A549 (cell line): ENCODE data around the gene CR1. TPM values are rescaled to one million over a fixed set of nuclear protein-coding genes. Genes with fewer than 3 reads are reported as not detected.

ENCODE experiments used
- ATAC-seq, 2 experiments: fragments of 200-7000 bp in 1 of 2; fragments of >200 bp in 1 of 2; cut with Nextera tagmentation in 1 of 2; cut with Tn5 transposase in 1 of 2; 3 replicates each; pipeline versions ENCODE4 v1.8.0 to v1.9.1; 2018 to 2020; ENCODE audit warnings: mild to moderate bottlenecking in 1 of 2, moderate library complexity in 1 of 2
- CTCF ChIA-PET: fragments of 300-600 bp; sonication (Branson Sonifier 250); formaldehyde crosslinking; extraction: SDS; loops from one replicate; lab custom pipeline; 2021; ENCODE audit warnings: antibody characterized with exemption, inconsistent platforms; lab: Yijun Ruan, JAX
- POLR2A ChIA-PET: fragments of 350-600 bp; formaldehyde crosslinking; extraction: SDS; loops from one replicate; lab custom pipeline; 2021; ENCODE audit warnings: antibody characterized with exemption, inconsistent platforms; lab: Yijun Ruan, JAX
- DNase-seq, 2 experiments: peaks; one replicate each; pipeline versions ENCODE4 v3.0.0 to v3.0.0-alpha.2; 2011 to 2016; ENCODE audit warnings: low read depth in 1 of 2, low spot score in 1 of 2
- FAIRE-seq: peaks from 2 replicates; lab custom pipeline; 2011; peaks lifted over from hg19 to GRCh38; lab: Jason Lieb, UNC
- H3K27ac ChIP-seq, 2 experiments: fragments of >200 bp; sonication (Bioruptor Twin); formaldehyde crosslinking; 3 replicates each; pipeline ENCODE4 v1.5.1; 2016 to 2017
- H3K4me1 ChIP-seq: fragments of >200 bp; sonication (Bioruptor Twin); formaldehyde crosslinking; 3 replicates; pipeline ENCODE4 v1.6.1; 2016
- H3K4me2 ChIP-seq: fragments of >200 bp; sonication (Bioruptor Twin); formaldehyde crosslinking; 3 replicates; pipeline ENCODE4 v1.6.1; 2016
- H3K4me3 ChIP-seq: fragments of >200 bp; sonication (Bioruptor Twin); formaldehyde crosslinking; 3 replicates; pipeline ENCODE4 v1.5.1; 2016
- H3K9me3 ChIP-seq: fragments of >200 bp; sonication (Bioruptor Twin); formaldehyde crosslinking; 3 replicates; pipeline ENCODE4 v1.6.1; 2016
- CBX2 ChIP-seq: fragments of 200-600 bp; sonication (generic); IDR thresholded peaks from 2 replicates; pipeline ENCODE4 v1.6.1; 2016; ENCODE audit warnings: low read depth, mild to moderate bottlenecking, borderline replicate concordance
- CBX8 ChIP-seq: fragments of 200-600 bp; sonication (generic); IDR thresholded peaks from 2 replicates; pipeline ENCODE4 v1.6.1; 2016
- CHD4 ChIP-seq: fragments of 200-600 bp; sonication (generic); IDR thresholded peaks from 2 replicates; pipeline ENCODE4 v1.6.1; 2016; ENCODE audit warnings: antibody characterized with exemption, mild to moderate bottlenecking, borderline replicate concordance
- EHMT2 ChIP-seq: fragments of 200-600 bp; sonication (generic); IDR thresholded peaks from 2 replicates; pipeline ENCODE4 v1.6.1; 2016; ENCODE audit warnings: antibody characterized with exemption, low read depth, mild to moderate bottlenecking, moderate library complexity
- EP300 ChIP-seq, 2 experiments: fragments of >200 bp; sonication (Bioruptor Twin); formaldehyde crosslinking; IDR thresholded peaks; 2 replicates in 1 of 2; 3 replicates in 1 of 2; pipeline ENCODE4 v1.6.1; 2016 to 2017
- ESRRA ChIP-seq: fragments of 150-350 bp; IDR thresholded peaks from 2 replicates; pipeline ENCODE4 v1.6.1; 2014; ENCODE audit warnings: mild to moderate bottlenecking, low read length, borderline replicate concordance
- FOSB ChIP-seq: fragments of 250-450 bp; sonication (Bioruptor Pico); IDR thresholded peaks from 2 replicates; pipeline ENCODE4 v1.5.0; 2020; ENCODE audit warnings: mild to moderate bottlenecking, moderate library complexity
- FOSL2 ChIP-seq, 2 experiments: fragments of 450-650 bp in 1 of 2; fragments of >200 bp in 1 of 2; sonication (Bioruptor Twin) in 1 of 2; formaldehyde crosslinking; IDR thresholded peaks; 2 replicates each; pipeline versions ENCODE4 v1.5.0 to v1.6.1; 2016 to 2020; ENCODE audit warnings: mild to moderate bottlenecking in 1 of 2, moderate library complexity in 1 of 2
- FOXS1 ChIP-seq: fragments of 250-450 bp; sonication (Bioruptor Pico); IDR thresholded peaks from 2 replicates; pipeline ENCODE4 v1.5.0; 2020; ENCODE audit warnings: mild to moderate bottlenecking, moderate library complexity
- GATA3 ChIP-seq: IDR thresholded peaks from 2 replicates; pipeline ENCODE4 v1.6.1; 2012; ENCODE audit warnings: borderline replicate concordance
- HEYL ChIP-seq: fragments of 250-450 bp; sonication (Bioruptor Pico); IDR thresholded peaks from 2 replicates; pipeline ENCODE4 v1.8.0; 2021; ENCODE audit warnings: mild to moderate bottlenecking, moderate library complexity
- JUNB ChIP-seq: fragments of >200 bp; sonication (Bioruptor Twin); formaldehyde crosslinking; IDR thresholded peaks from 2 replicates; pipeline ENCODE4 v1.6.1; 2016
- KDM5A ChIP-seq: fragments of 200-600 bp; sonication (generic); IDR thresholded peaks from 2 replicates; pipeline ENCODE4 v1.6.1; 2016; ENCODE audit warnings: antibody characterized with exemption, mild to moderate bottlenecking
- MAZ ChIP-seq: fragments of 150-350 bp; IDR thresholded peaks from 2 replicates; pipeline ENCODE4 v1.6.1; 2014; ENCODE audit warnings: antibody characterized with exemption, low read depth, low read length, borderline replicate concordance
- MYC ChIP-seq: IDR thresholded peaks from 2 replicates; pipeline ENCODE4 v1.6.1; 2012; ENCODE audit warnings: mild to moderate bottlenecking, inconsistent platforms, low read length, improper control_type of control experiment, borderline replicate concordance
- RAD21 ChIP-seq, 2 experiments: fragments of >200 bp in 1 of 2; sonication (Bioruptor Twin) in 1 of 2; formaldehyde crosslinking in 1 of 2; IDR thresholded peaks in 1 of 2; conservative IDR thresholded peaks in 1 of 2; 2 replicates in 1 of 2; 3 replicates in 1 of 2; pipeline ENCODE4 v1.6.1; 2012 to 2018; ENCODE audit warnings: inconsistent platforms in 1 of 2
- RCOR1 ChIP-seq: fragments of 150-350 bp; IDR thresholded peaks from 2 replicates; pipeline ENCODE4 v1.6.1; 2014; ENCODE audit warnings: antibody characterized with exemption, low read length, low read depth
- RFX5 ChIP-seq: fragments of 450-650 bp; IDR thresholded peaks from 2 replicates; pipeline ENCODE4 v1.7.1; 2014; ENCODE audit warnings: antibody characterized with exemption, mild to moderate bottlenecking, moderate library complexity
- SMC3 ChIP-seq: fragments of >200 bp; sonication (Bioruptor Twin); formaldehyde crosslinking; IDR thresholded peaks from 3 replicates; pipeline ENCODE4 v1.6.1; 2018; ENCODE audit warnings: inconsistent platforms
- ZFP36 ChIP-seq: fragments of 450-650 bp; IDR thresholded peaks from 2 replicates; pipeline ENCODE4 v1.6.1; 2014; ENCODE audit warnings: borderline replicate concordance; ENCODE audit not compliant: partially characterized antibody
- WGBS: methylation state at CpG from one replicate; pipeline ENCODE4 v1.1.6; 2017; ENCODE audit errors: missing lambda C conversion rate; 5-methylcytosine and 5-hydroxymethylcytosine counted together
- polyA plus RNA-seq, 4 experiments: library from polyadenylated mRNA; depleted of rRNA in 3 of 4; stranded (reverse); fragments of >200 nt; fragmentation: RNase III in 1 of 4; extraction: RNeasy Plus Mini Kit Qiagen cat#74134 plus additional on column Dnase treatment in 1 of 4; gene quantifications; 2 replicates in 3 of 4; 3 replicates in 1 of 4; pipeline ENCODE4 v1.2.3, GENCODE V29; 2011 to 2017
- TF ChIP-seq, protein P1 (sequence below): fragments of 250-450 bp; sonication (Bioruptor Pico); IDR thresholded peaks from 2 replicates; pipeline ENCODE4 v1.5.0; 2020; ENCODE audit warnings: low read depth, mild to moderate bottlenecking, moderate library complexity
- TF ChIP-seq, protein P2 (sequence below): fragments of 250-450 bp; sonication (Bioruptor Pico); IDR thresholded peaks from 2 replicates; pipeline ENCODE4 v1.5.0; 2021; ENCODE audit warnings: mild to moderate bottlenecking, moderate library complexity, borderline replicate concordance
- TF ChIP-seq, protein P3 (sequence below): fragments of >200 bp; sonication (Bioruptor Twin); formaldehyde crosslinking; IDR thresholded peaks from 3 replicates; pipeline ENCODE4 v1.5.1; 2016
- TF ChIP-seq, protein P4 (sequence below): fragments of >200 bp; sonication (Bioruptor Twin); formaldehyde crosslinking; IDR thresholded peaks from 2 replicates; pipeline ENCODE4 v1.6.1; 2016
- TF ChIP-seq, protein P5 (sequence below): fragments of >200 bp; sonication (Bioruptor Twin); formaldehyde crosslinking; IDR thresholded peaks from 3 replicates; pipeline ENCODE4 v1.6.1; 2016
- TF ChIP-seq, protein P6 (sequence below): IDR thresholded peaks from 2 replicates; pipeline ENCODE4 v1.6.1; 2012

Gene CR1
- polyA plus RNA-seq, 2 of the 4 experiments (the other 2 are of a cell fraction) = not detected

DNA sequence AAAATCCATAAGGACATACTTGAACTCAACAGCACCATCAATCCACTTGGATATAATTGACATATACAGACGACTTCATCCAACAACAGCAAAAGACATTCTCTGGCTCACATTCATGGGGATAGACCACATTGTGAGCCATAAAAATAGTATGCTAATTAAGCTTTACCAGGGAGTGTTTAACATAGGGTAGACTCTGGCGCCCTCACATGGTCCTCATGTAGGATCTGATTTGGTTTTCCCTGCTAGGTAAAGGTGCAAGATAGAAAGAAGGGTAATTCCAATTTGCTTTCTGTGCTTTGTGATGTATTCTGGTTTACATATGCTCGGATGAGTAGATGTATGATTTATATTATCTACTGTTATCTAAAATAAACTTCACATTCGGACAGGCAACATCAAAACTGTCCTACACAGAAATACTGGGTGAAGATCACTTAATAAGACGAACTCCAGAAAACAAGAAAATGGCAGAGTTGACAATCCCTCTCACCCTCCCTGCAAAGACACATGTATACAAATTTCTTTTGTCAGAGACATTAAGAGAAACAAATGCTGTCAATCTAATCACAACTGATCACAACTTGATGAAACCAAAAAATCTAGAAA, 176.7 kb downstream of the CR1 start:
- POLR2A ChIA-PET = no interaction called here
- FAIRE-seq = no peak
- no peak overlapping the region for H3K27ac ChIP-seq

DNA sequence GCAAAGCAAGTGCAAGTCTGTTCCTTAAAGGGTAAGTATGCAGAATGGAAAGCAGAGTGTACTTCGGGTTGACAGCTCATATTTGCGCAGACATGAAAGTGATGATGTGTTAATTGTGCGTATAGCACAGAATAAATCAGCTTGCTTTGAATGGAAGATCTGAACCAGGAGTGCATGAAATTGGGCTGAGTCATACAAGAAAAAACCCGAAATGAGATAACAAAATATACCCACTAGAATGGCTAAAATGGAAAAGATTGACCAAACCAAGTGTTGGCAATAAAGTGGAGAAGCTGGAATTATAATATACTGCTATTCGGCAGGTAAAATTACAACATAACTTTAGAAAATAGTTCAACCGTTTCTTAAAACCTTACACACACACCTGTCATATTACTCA, 177.4 kb downstream of the CR1 start:
- FAIRE-seq (peak; percentile 13), ATAC-seq (no peak), DNase-seq (no peak)
- TF ChIP-seq, protein P1, sequence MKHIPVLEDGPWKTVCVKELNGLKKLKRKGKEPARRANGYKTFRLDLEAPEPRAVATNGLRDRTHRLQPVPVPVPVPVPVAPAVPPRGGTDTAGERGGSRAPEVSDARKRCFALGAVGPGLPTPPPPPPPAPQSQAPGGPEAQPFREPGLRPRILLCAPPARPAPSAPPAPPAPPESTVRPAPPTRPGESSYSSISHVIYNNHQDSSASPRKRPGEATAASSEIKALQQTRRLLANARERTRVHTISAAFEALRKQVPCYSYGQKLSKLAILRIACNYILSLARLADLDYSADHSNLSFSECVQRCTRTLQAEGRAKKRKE (CRISPR knock-in tag) = no peak
- no peak for TF ChIP-seq CBX8
- no peak for TF ChIP-seq SMC3
- TF ChIP-seq ESRRA = no peak
- no peak for TF ChIP-seq HEYL (CRISPR knock-in tag)
- no peak for TF ChIP-seq ZFP36
- no peak for TF ChIP-seq MAZ
- no peak for TF ChIP-seq JUNB
- no peak for TF ChIP-seq KDM5A
- no peak for TF ChIP-seq RFX5
- TF ChIP-seq MYC = no peak
- TF ChIP-seq, protein P2, sequence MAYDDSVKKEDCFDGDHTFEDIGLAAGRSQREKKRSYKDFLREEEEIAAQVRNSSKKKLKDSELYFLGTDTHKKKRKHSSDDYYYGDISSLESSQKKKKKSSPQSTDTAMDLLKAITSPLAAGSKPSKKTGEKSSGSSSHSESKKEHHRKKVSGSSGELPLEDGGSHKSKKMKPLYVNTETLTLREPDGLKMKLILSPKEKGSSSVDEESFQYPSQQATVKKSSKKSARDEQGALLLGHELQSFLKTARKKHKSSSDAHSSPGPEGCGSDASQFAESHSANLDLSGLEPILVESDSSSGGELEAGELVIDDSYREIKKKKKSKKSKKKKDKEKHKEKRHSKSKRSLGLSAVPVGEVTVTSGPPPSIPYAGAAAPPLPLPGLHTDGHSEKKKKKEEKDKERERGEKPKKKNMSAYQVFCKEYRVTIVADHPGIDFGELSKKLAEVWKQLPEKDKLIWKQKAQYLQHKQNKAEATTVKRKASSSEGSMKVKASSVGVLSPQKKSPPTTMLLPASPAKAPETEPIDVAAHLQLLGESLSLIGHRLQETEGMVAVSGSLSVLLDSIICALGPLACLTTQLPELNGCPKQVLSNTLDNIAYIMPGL (CRISPR knock-in tag) = no peak
- no peak for TF ChIP-seq CBX2
- Histone ChIP-seq H3K4me3 (no peak overlapping the region), H3K4me2 (no peak overlapping the region), H3K27ac (no peak overlapping the region), H3K9me3 (no peaks in the 10 kb centered on the region), H3K4me1 (no peaks in the 10 kb centered on the region)
- WGBS = 32% methylated on average over 6 of the region's 6 CpGs
- ChIA-PET POLR2A (no interaction called here), CTCF (interaction anchor here (0.8 to 1.7 kb wide), 4 partner anchors 24 to 124 kb away, joined by 4 to 5 read pairs (median 4); no protein-coding TSS in a partner anchor)

More for the DNA sequence above, 176.7 kb downstream of the CR1 start:
- ATAC-seq (peak; percentile 58 to 86; a peak in 3 of 6 replicates), DNase-seq (peak; percentile 27 to 64)
- CTCF ChIA-PET = interaction anchor here (0.6 to 1.7 kb wide), 7 partner anchors 16 to 125 kb away, joined by 3 to 5 read pairs (median 4); no protein-coding TSS in a partner anchor
- no peak overlapping the region for H3K4me2 ChIP-seq
- H3K4me3 ChIP-seq = no peak overlapping the region
- H3K4me1 ChIP-seq = no peaks in the 10 kb centered on the region
- WGBS = 21% methylated on average over 5 of the region's 5 CpGs
- no peaks in the 10 kb centered on the region for H3K9me3 ChIP-seq
- TF ChIP-seq RAD21 (conservative IDR thresholded peaks at IDR 0.05 in 1 of 2, IDR thresholded peaks at IDR 0.05 in 1 of 2) = peak; percentile 50 to 64; a peak in 4 of 5 replicates
- TF ChIP-seq, protein P3, sequence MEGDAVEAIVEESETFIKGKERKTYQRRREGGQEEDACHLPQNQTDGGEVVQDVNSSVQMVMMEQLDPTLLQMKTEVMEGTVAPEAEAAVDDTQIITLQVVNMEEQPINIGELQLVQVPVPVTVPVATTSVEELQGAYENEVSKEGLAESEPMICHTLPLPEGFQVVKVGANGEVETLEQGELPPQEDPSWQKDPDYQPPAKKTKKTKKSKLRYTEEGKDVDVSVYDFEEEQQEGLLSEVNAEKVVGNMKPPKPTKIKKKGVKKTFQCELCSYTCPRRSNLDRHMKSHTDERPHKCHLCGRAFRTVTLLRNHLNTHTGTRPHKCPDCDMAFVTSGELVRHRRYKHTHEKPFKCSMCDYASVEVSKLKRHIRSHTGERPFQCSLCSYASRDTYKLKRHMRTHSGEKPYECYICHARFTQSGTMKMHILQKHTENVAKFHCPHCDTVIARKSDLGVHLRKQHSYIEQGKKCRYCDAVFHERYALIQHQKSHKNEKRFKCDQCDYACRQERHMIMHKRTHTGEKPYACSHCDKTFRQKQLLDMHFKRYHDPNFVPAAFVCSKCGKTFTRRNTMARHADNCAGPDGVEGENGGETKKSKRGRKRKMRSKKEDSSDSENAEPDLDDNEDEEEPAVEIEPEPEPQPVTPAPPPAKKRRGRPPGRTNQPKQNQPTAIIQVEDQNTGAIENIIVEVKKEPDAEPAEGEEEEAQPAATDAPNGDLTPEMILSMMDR = peak; percentile 54
- no peak for TF ChIP-seq EHMT2

DNA sequence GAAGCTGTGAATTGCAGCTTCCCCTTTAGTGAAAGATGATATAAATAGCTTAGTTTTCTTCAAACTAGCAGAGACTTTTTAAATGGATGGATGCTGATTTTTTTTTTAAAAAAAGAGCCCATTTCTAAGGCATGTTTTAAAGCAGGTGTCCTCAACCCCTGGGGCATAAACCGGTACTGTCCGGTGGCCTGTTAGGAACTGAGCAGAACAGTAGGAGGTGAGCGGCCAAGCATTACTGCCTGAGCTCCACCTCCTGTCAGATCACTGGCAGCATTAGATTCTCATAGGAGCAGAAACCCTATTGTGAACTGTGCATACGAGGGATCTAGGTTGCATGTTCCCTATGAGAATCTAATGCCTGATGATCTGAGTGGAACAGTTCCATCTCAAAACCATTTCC, 180.2 kb downstream of the CR1 start:
- DNase-seq = no peak
- ChIA-PET CTCF (interaction anchor here (0.6 to 1.5 kb wide), 2 partner anchors 107 to 121 kb away, joined by 3 to 5 read pairs; no protein-coding TSS in a partner anchor), POLR2A (no interaction called here)
- Histone ChIP-seq H3K27ac (no peak overlapping the region), H3K9me3 (no peaks in the 10 kb centered on the region), H3K4me1 (no peaks in the 10 kb centered on the region), H3K4me2 (no peak overlapping the region), H3K4me3 (no peak overlapping the region)
- no peak for FAIRE-seq
- TF ChIP-seq, protein P4, sequence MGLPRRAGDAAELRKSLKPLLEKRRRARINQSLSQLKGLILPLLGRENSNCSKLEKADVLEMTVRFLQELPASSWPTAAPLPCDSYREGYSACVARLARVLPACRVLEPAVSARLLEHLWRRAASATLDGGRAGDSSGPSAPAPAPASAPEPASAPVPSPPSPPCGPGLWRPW = no peak
- TF ChIP-seq, protein P5, sequence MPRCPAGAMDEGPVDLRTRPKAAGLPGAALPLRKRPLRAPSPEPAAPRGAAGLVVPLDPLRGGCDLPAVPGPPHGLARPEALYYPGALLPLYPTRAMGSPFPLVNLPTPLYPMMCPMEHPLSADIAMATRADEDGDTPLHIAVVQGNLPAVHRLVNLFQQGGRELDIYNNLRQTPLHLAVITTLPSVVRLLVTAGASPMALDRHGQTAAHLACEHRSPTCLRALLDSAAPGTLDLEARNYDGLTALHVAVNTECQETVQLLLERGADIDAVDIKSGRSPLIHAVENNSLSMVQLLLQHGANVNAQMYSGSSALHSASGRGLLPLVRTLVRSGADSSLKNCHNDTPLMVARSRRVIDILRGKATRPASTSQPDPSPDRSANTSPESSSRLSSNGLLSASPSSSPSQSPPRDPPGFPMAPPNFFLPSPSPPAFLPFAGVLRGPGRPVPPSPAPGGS = no peak
- TF ChIP-seq HEYL (CRISPR knock-in tag) = no peak
- TF ChIP-seq FOSL2 (IDR thresholded peaks at IDR 0.05) = no peak
- no peak for TF ChIP-seq FOSL2 (CRISPR knock-in tag; IDR thresholded peaks at IDR 0.05)
- TF ChIP-seq GATA3 = no peak
- no peak for TF ChIP-seq FOSB (CRISPR knock-in tag)
- TF ChIP-seq EP300 (IDR thresholded peaks at IDR 0.05) = no peak
- TF ChIP-seq RCOR1 = no peak
- TF ChIP-seq, protein P6, sequence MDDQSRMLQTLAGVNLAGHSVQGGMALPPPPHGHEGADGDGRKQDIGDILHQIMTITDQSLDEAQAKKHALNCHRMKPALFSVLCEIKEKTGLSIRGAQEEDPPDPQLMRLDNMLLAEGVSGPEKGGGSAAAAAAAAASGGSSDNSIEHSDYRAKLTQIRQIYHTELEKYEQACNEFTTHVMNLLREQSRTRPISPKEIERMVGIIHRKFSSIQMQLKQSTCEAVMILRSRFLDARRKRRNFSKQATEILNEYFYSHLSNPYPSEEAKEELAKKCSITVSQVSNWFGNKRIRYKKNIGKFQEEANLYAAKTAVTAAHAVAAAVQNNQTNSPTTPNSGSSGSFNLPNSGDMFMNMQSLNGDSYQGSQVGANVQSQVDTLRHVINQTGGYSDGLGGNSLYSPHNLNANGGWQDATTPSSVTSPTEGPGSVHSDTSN = no peak
- TF ChIP-seq EHMT2 = no peak
- no peak for TF ChIP-seq FOXS1 (CRISPR knock-in tag)
- TF ChIP-seq CHD4 = no peak
- 80% methylated on average over 4 of the region's 4 CpGs for WGBS
- ATAC-seq = no peak
